HepG2 (cell line): ENCODE measurements around the gene SHISA4.

Source experiments
- TARDBP ChIP-seq: sonication (generic); formaldehyde crosslinking; IDR thresholded peaks from 2 replicates; pipeline ENCODE4 v1.8.0; 2022; ENCODE audit warnings: mild to moderate bottlenecking, missing genetic modification reagents
- ZKSCAN8 ChIP-seq: IDR thresholded peaks from 2 replicates; pipeline ENCODE4 v1.6.1; 2016; ENCODE audit warnings: borderline replicate concordance, missing genetic modification reagents, missing compliant biosample characterization
- TF ChIP-seq, protein P1 (sequence below): IDR thresholded peaks from 2 replicates; pipeline ENCODE4 v1.6.1; 2012; ENCODE audit warnings: inconsistent platforms

- TF ChIP-seq, protein P1, sequence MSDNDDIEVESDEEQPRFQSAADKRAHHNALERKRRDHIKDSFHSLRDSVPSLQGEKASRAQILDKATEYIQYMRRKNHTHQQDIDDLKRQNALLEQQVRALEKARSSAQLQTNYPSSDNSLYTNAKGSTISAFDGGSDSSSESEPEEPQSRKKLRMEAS, result no peak
- TF ChIP-seq TARDBP (CRISPR knock-in tag) (peak; percentile 53), ZKSCAN8 (CRISPR knock-in tag) (no peak)
Observed at GRCh38 chr1:201895913-201896807, 7.5 kb downstream of the SHISA4 start.
